D721Med (cell line): ENCODE results near the gene SYNE1.

Source experiments
- DNase-seq: peaks from one replicate; pipeline ENCODE4 v3.0.0; 2011; ENCODE audit warnings: low spot score; ENCODE audit not compliant: insufficient read length
- FAIRE-seq: peaks from 2 replicates; lab custom pipeline; 2011; peaks lifted over from hg19 to GRCh38; lab: Jason Lieb, UNC
- CTCF ChIP-seq: IDR thresholded peaks from 2 replicates; pipeline ENCODE4 v1.5.1; 2012; ENCODE audit warnings: mild to moderate bottlenecking, control low read depth; ENCODE audit not compliant: insufficient read depth; ENCODE audit errors: missing control alignments

Gene SYNE1

DNA sequence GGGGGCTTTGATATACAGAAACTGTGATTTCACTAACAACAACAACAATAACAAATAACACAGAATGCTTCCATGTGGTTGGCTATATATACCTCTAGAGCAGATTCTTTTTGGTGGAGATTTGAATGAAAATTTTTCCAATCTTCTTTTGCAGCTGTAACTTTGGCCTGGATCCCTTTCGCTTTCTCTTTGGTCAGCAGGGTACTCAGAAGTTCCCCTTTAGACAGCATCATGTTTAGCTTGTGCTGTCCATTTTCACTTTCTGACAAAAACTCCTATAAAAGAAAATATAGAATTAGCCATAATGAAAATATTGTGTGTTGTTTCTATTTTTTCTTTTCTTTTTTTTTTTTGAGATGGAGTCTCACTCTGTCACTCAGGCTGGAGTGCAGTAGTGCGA lies 264.2 kb downstream of the SYNE1 start:
- no peak for DNase-seq
- no peak for FAIRE-seq
- TF ChIP-seq CTCF, result no peak

DNA sequence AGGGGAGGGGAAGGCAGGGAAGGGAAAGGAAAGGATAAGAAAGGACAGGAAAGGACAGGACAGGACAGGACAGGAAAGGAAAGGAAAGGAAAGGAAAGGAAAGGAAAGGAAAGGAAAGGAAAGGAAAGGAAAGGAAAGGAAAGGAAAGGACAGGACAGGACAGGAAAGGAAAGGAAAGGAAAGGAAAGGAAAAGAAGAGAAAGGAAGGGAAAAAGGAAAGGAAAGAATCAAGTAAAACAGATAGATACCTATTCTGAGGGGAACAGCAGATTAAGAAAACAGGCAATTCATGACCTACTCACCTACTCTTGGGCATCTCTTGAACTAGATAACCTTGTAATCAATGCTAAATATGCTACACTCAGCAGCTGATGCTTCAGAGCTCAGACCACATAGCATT lies 265.4 kb downstream of the SYNE1 start:
- no peak for TF ChIP-seq CTCF
- no peak for FAIRE-seq
- no peak for DNase-seq

GRCh38 chr6:152368751-152369624 lies 268.2 kb downstream of the SYNE1 start:
- DNase-seq (no peak), FAIRE-seq (no peak)
- TF ChIP-seq CTCF, result no peak

DNA sequence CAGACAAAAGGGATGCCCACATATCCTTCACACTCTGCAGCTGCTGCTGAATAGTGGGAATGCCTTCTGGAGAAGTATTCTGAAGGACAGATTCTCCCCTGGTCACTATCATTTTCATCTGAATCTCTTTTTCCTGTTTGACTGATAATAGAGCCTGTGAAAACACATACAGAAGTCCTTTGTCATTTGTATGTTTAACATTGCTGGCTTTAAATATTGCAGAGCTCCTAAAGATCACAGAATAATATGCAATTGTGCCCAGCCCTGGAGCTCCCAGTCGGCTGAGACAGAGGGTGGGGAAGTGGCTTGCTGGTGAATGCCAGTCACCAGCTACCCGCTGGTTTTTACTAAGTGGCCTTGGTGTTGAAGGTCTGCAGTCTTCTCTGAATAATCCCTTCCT lies 272.3 kb downstream of the SYNE1 start:
- no peak for FAIRE-seq
- DNase-seq, result no peak
- no peak for TF ChIP-seq CTCF

- TF ChIP-seq CTCF, result no peak
- DNase-seq (no peak), FAIRE-seq (peak; percentile 93)
These were observed 277.1 kb downstream of the SYNE1 start for GRCh38 chr6:152360034-152360433.

GRCh38 chr6:152356662-152357061 lies 280.5 kb downstream of the SYNE1 start:
- peak; percentile 60 for TF ChIP-seq CTCF
- FAIRE-seq, result no peak
- DNase-seq, result no peak

DNA sequence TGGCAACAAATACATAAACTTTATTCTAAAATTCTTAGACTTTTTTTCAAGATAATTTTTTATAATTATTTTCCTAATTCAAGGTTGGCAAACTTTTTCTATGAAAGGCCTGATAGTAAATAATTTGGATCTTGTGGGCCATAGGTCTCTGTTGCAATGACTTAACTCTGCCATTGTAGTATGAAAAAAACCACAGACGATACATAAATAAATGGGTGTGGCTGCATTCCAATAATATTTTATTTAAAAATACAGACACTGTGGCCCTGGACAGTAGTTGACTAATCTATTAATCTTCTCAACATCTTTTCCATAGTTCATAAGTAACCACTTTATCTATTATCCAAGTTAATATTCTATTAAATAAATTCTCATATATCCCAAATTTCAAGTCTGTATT lies 281.1 kb downstream of the SYNE1 start:
- TF ChIP-seq CTCF, result no peak
- DNase-seq, result no peak
- FAIRE-seq, result no peak
